Activated CD4-positive, alpha-beta memory T cell treated with anti-CD3 and anti-CD28 coated beads for 36 hours (primary cell): ENCODE data around the gene STAG3. TPM values are rescaled to one million over a fixed set of nuclear protein-coding genes. Genes with fewer than 3 reads are reported as not detected.
"Not testable (repeated sequence)": the region's sequence is repeated elsewhere in the genome, so short reads cannot be mapped to it uniquely, and the experiment has no call there.

ENCODE experiments used
- CTCF ChIA-PET: fragments of 350-600 bp; sonication (Branson Sonifier 250); formaldehyde crosslinking; loops from one replicate; lab custom pipeline; 2021; ENCODE audit warnings: antibody characterized with exemption, inconsistent platforms; lab: Charles Lee
- POLR2A ChIA-PET: fragments of 350-600 bp; sonication (Branson Sonifier 250); formaldehyde crosslinking; loops from one replicate; lab custom pipeline; 2021; ENCODE audit warnings: antibody characterized with exemption; lab: Charles Lee
- DNase-seq: peaks from one replicate; pipeline ENCODE4 v3.0.0-alpha.2; 2020
- H3K27ac Mint-ChIP-seq: one replicate; pipeline ENCODE4 v1.8.0; 2021; ENCODE audit warnings: mixed read lengths
- H3K27me3 Mint-ChIP-seq: one replicate; pipeline ENCODE4 v1.8.0; 2021; ENCODE audit warnings: mixed read lengths
- H3K36me3 Mint-ChIP-seq: one replicate; pipeline ENCODE4 v1.8.0; 2021; ENCODE audit warnings: mixed read lengths
- H3K4me1 Mint-ChIP-seq: one replicate; pipeline ENCODE4 v1.8.0; 2021; ENCODE audit warnings: low read depth, mixed read lengths
- H3K4me3 Mint-ChIP-seq: one replicate; pipeline ENCODE4 v1.8.0; 2021; ENCODE audit warnings: mild to moderate bottlenecking, mixed read lengths
- H3K9me3 Mint-ChIP-seq: one replicate; pipeline ENCODE4 v1.8.0; 2021; ENCODE audit warnings: mixed read lengths
- intact Hi-C: fragments of 100-400 bp; cut with micrococcal nuclease; formaldehyde crosslinking; loops from one replicate; pipeline ENCODE4 v1.15.1; 2023
- total RNA-seq, 2 experiments: library from RNA; stranded (reverse); gene quantifications; one replicate each; pipeline ENCODE4 v1.2.3, GENCODE V29; 2021

Gene STAG3
- total RNA-seq, 2 experiments from 2014 or later = 20.8 to 20.9 TPM

- no peak for DNase-seq
- intact Hi-C loops = no loop called here
- Mint-ChIP-seq H3K27ac (peak overlapping the region; percentile 35), H3K9me3 (no peaks in the 10 kb centered on the region), H3K4me3 (peak overlapping the region; percentile 72), H3K4me1 (peaks cover 73% of the 10 kb centered on the region), H3K27me3 (peaks cover 2% of the 10 kb centered on the region), H3K36me3 (no peaks in the 10 kb centered on the region)
- CTCF ChIA-PET = interaction anchor here (0.6 to 1.6 kb wide), 3 partner anchors 9 to 51 kb away, joined by 3 to 4 read pairs (median 4); partner anchors contain the start of gene GPC2
- POLR2A ChIA-PET = no interaction called here
These were observed 9.8 kb upstream of the STAG3 start for GRCh38 chr7:100167912-100168323.

- no peaks in the 10 kb centered on the region for H3K36me3 Mint-ChIP-seq
- no peak for DNase-seq
- peak overlapping the region; percentile 36 for H3K27ac Mint-ChIP-seq
- ChIA-PET POLR2A (no interaction called here), CTCF (no interaction called here)
- peaks cover 2% of the 10 kb centered on the region for H3K27me3 Mint-ChIP-seq
- intact Hi-C loops = loop anchor here (1.0 kb wide), 1 partner anchor 8 kb away; the partner anchor contains the start of genes GPC2 and STAG3
- peaks cover 59% of the 10 kb centered on the region for H3K4me1 Mint-ChIP-seq
- H3K4me3 Mint-ChIP-seq = peak overlapping the region; percentile 9
- H3K9me3 Mint-ChIP-seq = no peaks in the 10 kb centered on the region
These were observed 8.4 kb upstream of the STAG3 start for GRCh38 chr7:100169147-100169850.

GRCh38 chr7:100170101-100170897 is 7.4 kb upstream of the STAG3 start:
- DNase-seq = no peak
- intact Hi-C loops = no loop called here
- Mint-ChIP-seq H3K4me3 (peak overlapping the region; percentile 53), H3K36me3 (no peaks in the 10 kb centered on the region), H3K4me1 (peaks cover 56% of the 10 kb centered on the region), H3K27ac (no peak overlapping the region), H3K9me3 (no peaks in the 10 kb centered on the region), H3K27me3 (peaks cover 2% of the 10 kb centered on the region)
- CTCF ChIA-PET = no interaction called here
- POLR2A ChIA-PET = no interaction called here

GRCh38 chr7:100171087-100171681 is 6.5 kb upstream of the STAG3 start:
- no peak for DNase-seq
- intact Hi-C loops = no loop called here

GRCh38 chr7:100171840-100172239 is 5.9 kb upstream of the STAG3 start:
- ChIA-PET CTCF (no interaction called here), POLR2A (interaction anchor here (0.6 kb wide), 1 partner anchor 264 kb away, joined by 4 read pairs; no protein-coding TSS in a partner anchor)
- Mint-ChIP-seq H3K4me1 (peaks cover 51% of the 10 kb centered on the region), H3K9me3 (no peaks in the 10 kb centered on the region), H3K27me3 (peaks cover 2% of the 10 kb centered on the region), H3K36me3 (no peaks in the 10 kb centered on the region), H3K4me3 (peak overlapping the region; percentile 50), H3K27ac (no peak overlapping the region)
- intact Hi-C loops = no loop called here
- no peak for DNase-seq

More at GRCh38 chr7:100171087-100171681, 6.5 kb upstream of the STAG3 start:
- no peak overlapping the region for H3K27ac Mint-ChIP-seq
- peaks cover 52% of the 10 kb centered on the region for H3K4me1 Mint-ChIP-seq
- no peaks in the 10 kb centered on the region for H3K36me3 Mint-ChIP-seq
- CTCF ChIA-PET = no interaction called here
- H3K27me3 Mint-ChIP-seq = peaks cover 2% of the 10 kb centered on the region
- no peaks in the 10 kb centered on the region for H3K9me3 Mint-ChIP-seq
- H3K4me3 Mint-ChIP-seq = no peak overlapping the region
- POLR2A ChIA-PET = no interaction called here

GRCh38 chr7:100173806-100174495 is 3.8 kb upstream of the STAG3 start:
- ChIA-PET POLR2A (no interaction called here), CTCF (interaction anchor here (1.0 kb wide), 1 partner anchor 234 kb away, joined by 3 read pairs; no protein-coding TSS in a partner anchor)
- H3K9me3 Mint-ChIP-seq = no peaks in the 10 kb centered on the region
- no peak for DNase-seq
- H3K36me3 Mint-ChIP-seq = no peaks in the 10 kb centered on the region
- H3K27ac Mint-ChIP-seq = no peak overlapping the region
- H3K4me3 Mint-ChIP-seq = no peak overlapping the region
- peaks cover 2% of the 10 kb centered on the region for H3K27me3 Mint-ChIP-seq
- intact Hi-C loops = no loop called here
- peaks cover 37% of the 10 kb centered on the region for H3K4me1 Mint-ChIP-seq

- no peak for DNase-seq
- Mint-ChIP-seq H3K4me1 (peaks cover 30% of the 10 kb centered on the region), H3K27ac (no peak overlapping the region), H3K4me3 (no peak overlapping the region), H3K9me3 (no peaks in the 10 kb centered on the region), H3K27me3 (peaks cover 2% of the 10 kb centered on the region), H3K36me3 (no peaks in the 10 kb centered on the region)
- ChIA-PET CTCF (no interaction called here), POLR2A (no interaction called here)
- intact Hi-C loops = no loop called here
These were observed 3.1 kb upstream of the STAG3 start for GRCh38 chr7:100174582-100174981.

- intact Hi-C loops = loop anchor here (5.0 kb wide), 1 partner anchor 47 kb away; no protein-coding TSS in a partner anchor
- no peaks in the 10 kb centered on the region for H3K36me3 Mint-ChIP-seq
- no peaks in the 10 kb centered on the region for H3K9me3 Mint-ChIP-seq
- no peak for DNase-seq
- H3K27ac Mint-ChIP-seq = no peak overlapping the region
- ChIA-PET POLR2A (no interaction called here), CTCF (no interaction called here)
- no peak overlapping the region for H3K4me3 Mint-ChIP-seq
- peaks cover 2% of the 10 kb centered on the region for H3K27me3 Mint-ChIP-seq
- H3K4me1 Mint-ChIP-seq = peaks cover 27% of the 10 kb centered on the region
These were observed 2.3 kb upstream of the STAG3 start for GRCh38 chr7:100175296-100175935.

- peak overlapping the region; percentile 74 for H3K4me3 Mint-ChIP-seq
- intact Hi-C loops = loop anchor here (1.0 to 5.0 kb wide), 3 partner anchors 7 to 46 kb away; partner anchors contain the start of gene LAMTOR4
- no peak for DNase-seq
- no peak overlapping the region for H3K27ac Mint-ChIP-seq
- CTCF ChIA-PET = interaction anchor here (0.9 to 1.8 kb wide), 3 partner anchors 8 to 56 kb away, joined by 3 to 10 read pairs (median 3); partner anchors contain the start of gene GAL3ST4
- H3K4me1 Mint-ChIP-seq = peaks cover 29% of the 10 kb centered on the region
- no peaks in the 10 kb centered on the region for H3K27me3 Mint-ChIP-seq
- no peaks in the 10 kb centered on the region for H3K9me3 Mint-ChIP-seq
- POLR2A ChIA-PET = interaction anchor here (1.3 kb wide), 1 partner anchor 28 kb away, joined by 4 read pairs; the partner anchor contains the start of gene LAMTOR4
- no peaks in the 10 kb centered on the region for H3K36me3 Mint-ChIP-seq
These were observed 1.3 kb upstream of the STAG3 start for GRCh38 chr7:100176096-100177044.

- DNase-seq, H3K27ac Mint-ChIP-seq, H3K9me3 Mint-ChIP-seq, POLR2A ChIA-PET, H3K27me3 Mint-ChIP-seq, H3K4me3 Mint-ChIP-seq, H3K36me3 Mint-ChIP-seq: not testable (repeated sequence)
- intact Hi-C loops = loop anchor here (10.0 kb wide), 1 partner anchor 95 kb away; no protein-coding TSS in a partner anchor
- CTCF ChIA-PET = interaction anchor here (0.7 to 1.7 kb wide), 2 partner anchors 10 to 38 kb away, joined by 3 to 4 read pairs; no protein-coding TSS in a partner anchor
- peaks cover 40% of the 10 kb centered on the region for H3K4me1 Mint-ChIP-seq
These were observed 2.4 kb downstream of the STAG3 start for GRCh38 chr7:100180084-100180483.
